GM21529 (cell line): ENCODE measurements around the gene DTNB.

Experiments used
- ATAC-seq: cut with Tn5 transposase; IDR thresholded peaks from one replicate; pipeline ENCODE4 v1.9.1; 2021; ENCODE audit not compliant: unreplicated experiment

The DTNB gene

DNA sequence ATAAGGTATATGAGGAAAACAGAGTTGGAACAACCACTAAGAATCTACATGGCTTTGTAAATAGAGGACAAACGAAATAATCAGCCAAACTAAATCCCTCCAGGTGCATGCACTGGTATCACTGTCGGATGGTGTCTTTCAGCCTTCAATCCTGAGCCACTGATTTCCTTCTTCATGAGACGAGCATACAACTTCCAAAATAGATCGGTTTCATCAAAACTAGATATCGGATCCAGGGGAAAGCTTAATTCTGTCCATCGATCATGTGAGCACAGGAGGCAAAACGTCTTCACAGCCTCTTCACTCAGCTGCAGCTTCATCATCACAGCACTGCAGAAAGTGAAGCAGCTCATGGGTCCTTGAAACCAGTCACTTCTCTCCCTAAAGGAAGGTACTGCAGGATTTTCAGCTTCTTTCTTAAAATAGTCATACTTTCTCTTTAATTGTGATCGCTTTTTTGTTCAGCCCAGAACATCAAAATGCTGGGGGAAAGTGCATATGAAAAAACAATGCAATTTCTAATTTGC is 80.5 kb downstream of the DTNB start:
- ATAC-seq, result no peak

GRCh38 chr2:25590921-25591505 is 82.4 kb downstream of the DTNB start:
- no peak for ATAC-seq

- no peak for ATAC-seq
Observed at GRCh38 chr2:25589676-25590205, 83.6 kb downstream of the DTNB start.

DNA sequence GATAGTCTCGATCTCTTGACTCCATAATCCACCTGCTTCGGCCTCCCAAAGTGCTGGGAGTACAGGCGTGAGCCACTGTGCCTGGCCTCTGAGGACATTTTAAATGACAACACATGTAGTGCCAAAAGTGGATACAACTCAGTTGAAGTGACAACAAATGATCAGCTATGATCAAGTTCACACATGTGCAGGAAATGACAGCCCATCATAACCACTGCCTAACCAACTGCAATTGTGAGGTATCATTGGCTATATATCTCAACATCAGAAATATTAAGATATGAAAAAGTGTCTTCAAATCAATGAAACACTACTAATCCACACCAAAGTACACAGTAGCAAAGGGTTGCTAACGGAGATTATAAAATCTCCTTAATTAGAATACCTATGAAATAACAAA is 84.8 kb downstream of the DTNB start:
- ATAC-seq, result no peak

GRCh38 chr2:25587361-25587760 is 86.0 kb downstream of the DTNB start:
- ATAC-seq, result no peak

DNA sequence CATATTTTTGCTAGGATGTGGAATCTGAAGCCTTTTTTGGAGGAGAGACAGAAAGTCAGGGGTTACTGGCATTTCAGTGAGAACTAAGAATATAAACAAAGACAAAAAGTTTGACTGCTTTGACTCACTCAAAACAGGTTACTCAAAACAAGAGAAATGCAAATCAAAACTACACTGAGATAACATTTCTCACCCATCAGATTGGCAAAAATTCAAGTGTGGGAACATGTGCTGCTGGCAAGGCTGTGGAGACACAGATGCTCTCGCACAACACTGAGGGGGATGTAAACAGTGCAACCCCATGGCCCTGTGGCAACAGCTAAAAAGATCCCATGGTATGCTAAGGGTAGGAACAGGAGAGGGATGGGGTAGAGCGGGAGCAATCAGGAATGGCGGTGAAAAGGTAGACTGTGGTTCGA is 86.6 kb downstream of the DTNB start:
- ATAC-seq, result peak; percentile 80

GRCh38 chr2:25585189-25585588 is 88.2 kb downstream of the DTNB start:
- ATAC-seq, result no peak

DNA sequence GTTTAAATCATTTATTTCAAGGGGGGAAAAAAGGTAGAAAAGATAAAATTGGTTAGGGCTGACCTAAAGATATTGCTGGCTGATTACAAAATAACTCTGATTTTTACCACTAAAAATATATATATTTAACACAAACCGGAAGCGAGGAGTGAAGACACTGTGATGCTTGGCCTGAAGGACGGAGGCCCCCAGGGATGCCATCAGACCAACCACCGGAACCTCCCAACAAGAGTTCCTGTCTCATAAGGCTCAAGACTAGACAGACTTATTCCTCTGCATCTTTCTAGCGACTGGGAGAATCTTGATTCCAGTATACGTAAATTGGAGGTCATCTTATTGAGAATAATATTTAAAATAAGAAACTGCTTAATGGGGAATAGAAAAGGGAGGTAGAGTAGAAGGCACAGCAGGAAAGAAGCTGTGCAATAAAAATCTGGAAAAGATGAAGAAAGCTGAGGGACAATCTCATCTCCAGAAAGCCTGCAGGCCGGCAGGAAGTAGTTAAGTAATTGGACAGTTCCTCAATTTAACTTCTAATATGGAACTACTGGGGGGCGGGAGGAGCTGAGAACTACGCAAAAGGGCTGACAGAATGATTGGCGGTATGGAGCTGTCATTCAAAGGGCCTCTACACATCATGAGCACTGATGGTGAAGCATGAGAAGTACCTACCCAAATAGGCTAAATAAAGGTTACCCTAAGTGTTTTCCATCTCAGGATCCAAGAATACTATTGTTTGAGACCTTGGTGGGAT is 91.1 kb downstream of the DTNB start:
- ATAC-seq, result no peak

DNA sequence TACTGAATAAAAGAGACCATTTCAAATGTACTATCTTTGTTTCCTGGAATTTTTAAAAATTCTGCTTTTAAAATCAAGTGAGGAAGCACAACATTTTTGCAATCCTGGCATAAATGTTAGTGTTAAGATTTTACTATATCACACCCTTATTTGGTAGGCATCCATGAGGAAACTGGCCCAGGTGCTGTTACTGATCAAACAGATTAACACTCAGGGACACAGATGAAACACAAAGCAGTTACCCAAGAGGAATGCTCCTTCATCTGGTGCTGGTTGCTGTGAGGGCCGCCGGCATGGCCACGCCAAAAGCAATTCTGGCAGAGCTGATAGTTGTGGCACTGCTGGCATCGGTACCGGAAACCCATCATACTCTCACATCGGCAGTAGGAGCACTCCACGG is 96.8 kb downstream of the DTNB start:
- no peak for ATAC-seq

- ATAC-seq, result no peak
Observed at GRCh38 chr2:25572638-25573037, 100.7 kb downstream of the DTNB start.

DNA sequence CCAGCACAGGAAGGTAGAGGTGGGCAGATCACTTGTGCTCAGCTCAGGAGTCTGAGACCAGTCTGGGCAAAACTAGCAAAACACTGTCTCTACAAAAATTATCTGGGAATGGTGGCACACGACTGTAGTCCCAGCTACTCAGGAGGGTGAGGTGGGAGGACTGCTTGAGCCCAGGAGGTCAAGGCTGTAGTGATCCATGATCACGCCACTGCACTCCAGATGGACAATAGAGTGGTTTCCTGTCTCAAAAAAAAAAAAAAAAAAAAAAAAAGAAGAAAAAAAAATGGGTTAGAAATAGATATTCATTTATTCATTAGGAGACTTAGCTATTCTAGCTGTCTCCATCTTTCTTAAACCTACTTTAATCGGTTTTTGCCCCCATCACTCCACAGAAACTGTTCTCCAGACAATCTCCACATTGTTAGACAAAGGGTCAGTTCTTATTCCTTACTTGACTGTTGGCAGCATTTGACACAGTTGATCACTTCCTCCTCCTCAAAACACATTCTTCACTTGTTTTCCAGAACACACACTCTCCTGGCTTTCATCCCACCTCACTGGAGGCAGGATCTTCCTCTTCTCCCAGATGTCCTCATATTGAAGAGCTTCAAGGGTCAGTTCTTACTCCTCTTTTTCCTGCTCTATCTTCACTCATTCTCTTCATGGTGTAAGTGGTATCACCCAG is 103.1 kb downstream of the DTNB start:
- no peak for ATAC-seq

- peak; percentile 48 for ATAC-seq
Observed at GRCh38 chr2:25567406-25567805, 106.0 kb downstream of the DTNB start.

DNA sequence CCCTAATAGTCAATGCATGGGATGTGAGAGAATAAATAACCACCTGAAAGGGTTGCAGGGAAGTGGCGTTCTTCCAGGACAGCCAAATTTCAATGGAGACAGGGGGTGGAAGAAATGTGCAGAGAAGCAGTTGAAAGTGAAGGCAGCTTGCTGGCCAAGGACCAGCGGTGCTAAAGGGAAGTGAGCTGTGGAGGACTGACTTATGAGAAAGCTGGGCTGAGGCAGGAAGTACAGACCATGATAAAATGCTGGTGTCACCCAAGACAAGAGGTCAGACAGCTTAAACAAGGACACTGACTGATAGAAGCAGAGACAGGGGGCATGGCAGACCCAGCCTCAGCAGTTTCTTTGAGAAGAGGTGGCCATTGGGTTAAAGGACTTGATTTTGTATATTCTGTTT is 106.7 kb downstream of the DTNB start:
- peak; percentile 84 for ATAC-seq

DNA sequence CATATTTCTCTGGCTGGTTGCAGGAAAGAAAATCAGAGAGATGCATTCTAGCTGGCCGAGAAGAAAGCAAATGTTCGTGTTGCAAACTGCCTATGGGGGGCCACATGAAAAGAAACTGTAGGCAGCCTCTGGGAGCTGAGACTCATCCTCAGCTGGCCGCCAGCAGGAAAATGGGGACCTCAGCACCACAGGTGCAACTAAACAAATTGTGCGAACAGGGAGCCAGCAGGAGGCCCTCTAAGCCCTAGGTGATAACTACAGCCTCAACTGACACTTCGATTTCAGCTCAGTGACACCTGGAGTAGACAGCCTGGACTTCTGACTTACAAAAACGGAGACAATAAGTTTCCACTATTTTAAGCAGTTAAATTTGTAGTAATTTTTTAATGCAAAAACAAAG is 107.3 kb downstream of the DTNB start:
- ATAC-seq, result no peak

GRCh38 chr2:25561136-25561850 is 112.1 kb downstream of the DTNB start:
- no peak for ATAC-seq

GRCh38 chr2:25559148-25559547 is 114.2 kb downstream of the DTNB start:
- no peak for ATAC-seq

DNA sequence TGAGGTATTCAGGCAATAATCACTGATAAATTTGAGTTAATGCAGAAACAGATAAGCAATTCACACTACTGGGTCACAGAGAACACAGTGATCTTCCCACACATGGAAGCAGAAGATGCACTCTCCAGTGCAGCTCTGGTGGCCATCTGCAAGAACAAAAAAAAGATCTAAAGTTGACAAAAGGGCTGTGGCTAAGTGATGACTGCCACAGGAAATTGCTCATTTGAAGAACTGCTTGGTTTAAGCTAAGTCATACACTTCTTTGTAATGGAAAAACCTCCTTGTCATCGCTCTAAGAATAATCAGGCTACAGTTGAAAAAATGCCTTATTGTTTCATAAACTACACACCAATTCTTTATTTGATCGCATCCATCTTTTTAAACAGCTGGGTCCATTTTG is 115.1 kb downstream of the DTNB start:
- ATAC-seq, result peak; percentile 55

GRCh38 chr2:25557179-25558036 is 116.0 kb downstream of the DTNB start:
- no peak for ATAC-seq

- ATAC-seq, result no peak
Observed at GRCh38 chr2:25552318-25552717, 121.1 kb downstream of the DTNB start.

- no peak for ATAC-seq
Observed at GRCh38 chr2:25551316-25551715, 122.1 kb downstream of the DTNB start.
